Lung (tissue), 12 donors: Measurements from ENCODE around the gene AP2A2. TPM values are rescaled to one million over a fixed set of nuclear protein-coding genes. Genes with fewer than 3 reads are reported as not detected.

Experiments
- ATAC-seq: fragments of 200-7000 bp; cut with Tn5 transposase; one replicate; pipeline ENCODE4 v1.9.1; 2020; ENCODE audit warnings: moderate number of reproducible peaks; ENCODE audit not compliant: insufficient read depth, low FRiP score
- DNase-seq, 3 donors: peaks; one replicate each; pipeline ENCODE4 v3.0.0-alpha.2; 2013 to 2017
- H3K27ac ChIP-seq, 2 donors: one replicate each; pipeline ENCODE4 v1.5.1; 2013; ENCODE audit warnings: mild to moderate bottlenecking in 2 of 2, moderate library complexity in 2 of 2, control low read depth in 1 of 2, inconsistent platforms in 1 of 2, low read depth in 1 of 2, low read length in 1 of 2
- H3K27me3 ChIP-seq, 3 donors: one replicate each; pipeline ENCODE4 v1.5.1; 2013; ENCODE audit warnings: low read length in 2 of 3; ENCODE audit not compliant: control insufficient read depth in 3 of 3, insufficient read depth in 3 of 3
- H3K36me3 ChIP-seq, 4 donors: one replicate each; pipeline ENCODE4 v1.5.1; 2013; ENCODE audit warnings: low read length in 4 of 4, mild to moderate bottlenecking in 1 of 4, moderate library complexity in 1 of 4; ENCODE audit not compliant: control insufficient read depth in 4 of 4, insufficient read depth in 4 of 4
- H3K4me1 ChIP-seq, 5 donors: one replicate each; pipeline ENCODE4 v1.5.1; 2013; ENCODE audit warnings: low read length in 5 of 5, mild to moderate bottlenecking in 2 of 5, moderate library complexity in 1 of 5; ENCODE audit not compliant: control insufficient read depth in 5 of 5, insufficient read depth in 5 of 5
- H3K4me3 ChIP-seq: one replicate; pipeline ENCODE4 v1.5.1; 2013; ENCODE audit warnings: mild to moderate bottlenecking, control low read depth, moderate library complexity
- H3K9ac ChIP-seq, 2 donors: one replicate each; pipeline ENCODE4 v1.5.1; 2013; ENCODE audit warnings: low read length in 2 of 2, control low read depth in 1 of 2; ENCODE audit not compliant: insufficient read depth in 1 of 2
- H3K9me3 ChIP-seq, 4 donors: one replicate each; pipeline ENCODE4 v1.5.1; 2013; ENCODE audit warnings: low read length in 3 of 4, mild to moderate bottlenecking in 1 of 4, moderate library complexity in 1 of 4; ENCODE audit not compliant: control insufficient read depth in 4 of 4, insufficient read depth in 3 of 4
- WGBS, 2 donors: extraction: QIAGEN DNeasy Blood & Tissue Kit; methylation state at CpG; one replicate each; pipeline ENCODE4 v1.1.7; 2013; 5-methylcytosine and 5-hydroxymethylcytosine counted together
- polyA plus RNA-seq, 2 donors: library from polyadenylated mRNA; stranded (reverse); fragments of 200-250 nt; gene quantifications; one replicate each; pipeline ENCODE4 v1.2.1, GENCODE V29; 2013
- total RNA-seq, 2 donors: library from RNA; depleted of rRNA in 1 of 2; stranded (reverse); fragments of >200 nt in 1 of 2; gene quantifications; one replicate each; pipeline ENCODE4 v1.2.1, GENCODE V29; 2014 to 2021
- TF ChIP-seq, protein P1 (sequence below): IDR thresholded peaks from 2 replicates; pipeline ENCODE4 v1.5.1; 2012; ENCODE audit warnings: mild to moderate bottlenecking; ENCODE audit errors: control extremely low read depth, extremely low read depth
- donor health status: control.
- donor health status: control.
- donor health status: Bipolar disorder and iron deficiency.
- donor health status: healthy.
- donor health status: DM: yes; HTN: yes; CAD: no.

AP2A2 gene
- total and polyA plus RNA-seq, 4 donors = 33.8 to 93.2 (median 54.4) TPM

DNA sequence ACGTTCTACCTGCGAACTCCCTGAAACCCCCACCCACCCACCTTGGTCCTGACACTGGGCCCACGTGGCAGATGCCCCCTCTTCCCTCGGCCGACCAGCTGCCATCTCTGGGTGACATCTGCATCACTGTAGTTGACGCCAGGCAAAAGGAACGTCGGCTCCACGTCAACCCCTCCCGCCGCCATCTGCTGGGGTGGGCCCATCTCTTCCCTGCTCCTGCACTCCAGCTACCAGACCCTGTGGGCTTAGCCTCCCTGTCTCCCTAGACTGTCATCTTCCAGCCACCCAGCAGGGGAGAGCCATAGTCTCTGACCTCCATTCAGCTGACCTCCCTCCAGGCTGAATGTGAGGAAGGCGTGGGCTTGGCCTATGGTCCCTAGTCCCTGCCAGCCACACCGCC is 36.4 kb upstream of the AP2A2 start:
- Histone ChIP-seq H3K27ac (no peak overlapping the region), H3K27me3 (no peaks in the 10 kb centered on the region), H3K36me3 (peaks cover 0 to 29% (median 7%) of the 10 kb centered on the region in 4 donors), H3K9me3 (no peaks in the 10 kb centered on the region), H3K4me3 (no peak overlapping the region), H3K4me1 (peaks cover 0 to 12% (median 0%) of the 10 kb centered on the region in 5 donors), H3K9ac (no peak overlapping the region)
- WGBS, 2 donors = 93 to 98% methylated on average over 13 of the region's 13 CpGs
- TF ChIP-seq, protein P1, sequence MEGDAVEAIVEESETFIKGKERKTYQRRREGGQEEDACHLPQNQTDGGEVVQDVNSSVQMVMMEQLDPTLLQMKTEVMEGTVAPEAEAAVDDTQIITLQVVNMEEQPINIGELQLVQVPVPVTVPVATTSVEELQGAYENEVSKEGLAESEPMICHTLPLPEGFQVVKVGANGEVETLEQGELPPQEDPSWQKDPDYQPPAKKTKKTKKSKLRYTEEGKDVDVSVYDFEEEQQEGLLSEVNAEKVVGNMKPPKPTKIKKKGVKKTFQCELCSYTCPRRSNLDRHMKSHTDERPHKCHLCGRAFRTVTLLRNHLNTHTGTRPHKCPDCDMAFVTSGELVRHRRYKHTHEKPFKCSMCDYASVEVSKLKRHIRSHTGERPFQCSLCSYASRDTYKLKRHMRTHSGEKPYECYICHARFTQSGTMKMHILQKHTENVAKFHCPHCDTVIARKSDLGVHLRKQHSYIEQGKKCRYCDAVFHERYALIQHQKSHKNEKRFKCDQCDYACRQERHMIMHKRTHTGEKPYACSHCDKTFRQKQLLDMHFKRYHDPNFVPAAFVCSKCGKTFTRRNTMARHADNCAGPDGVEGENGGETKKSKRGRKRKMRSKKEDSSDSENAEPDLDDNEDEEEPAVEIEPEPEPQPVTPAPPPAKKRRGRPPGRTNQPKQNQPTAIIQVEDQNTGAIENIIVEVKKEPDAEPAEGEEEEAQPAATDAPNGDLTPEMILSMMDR = no peak
- DNase-seq = no peak
- ATAC-seq = no peak

DNA sequence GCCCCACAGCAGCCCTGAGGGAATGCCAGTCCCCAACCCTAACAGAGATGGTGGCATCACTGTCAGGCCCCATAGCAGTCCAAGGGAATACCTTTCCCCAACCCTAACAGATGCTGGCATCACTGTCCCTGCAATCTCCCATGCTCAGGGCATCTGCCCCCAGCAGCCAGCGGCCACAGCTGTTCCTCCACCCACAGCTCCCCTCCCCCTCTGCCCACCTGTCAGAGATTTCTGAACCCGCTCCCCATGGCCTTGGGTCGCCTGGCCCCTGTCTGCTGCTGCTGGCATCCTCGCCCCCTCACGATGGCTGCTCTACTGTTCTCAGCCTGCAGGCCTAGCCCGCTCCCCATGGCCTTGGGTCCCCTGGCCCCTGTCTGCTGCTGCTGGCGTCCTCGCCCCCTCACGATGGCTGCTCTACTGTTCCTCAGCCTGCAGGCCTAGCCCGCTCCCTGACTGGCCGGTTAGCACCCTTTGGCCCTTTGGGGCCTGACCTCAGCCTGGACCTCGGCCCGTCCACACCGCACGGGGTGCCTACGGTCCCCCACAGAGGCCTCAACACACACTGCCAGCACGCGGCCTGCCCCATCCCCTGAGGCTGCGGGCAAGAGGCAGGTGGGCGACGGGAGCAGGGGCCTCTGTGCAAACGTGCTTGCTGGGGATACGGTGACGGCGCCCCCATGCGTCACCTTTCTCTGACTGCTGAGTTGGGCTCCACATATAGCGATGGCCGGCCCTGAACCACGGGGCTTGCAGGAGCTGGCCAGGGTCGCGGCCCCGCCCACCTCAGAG is 35.8 kb upstream of the AP2A2 start:
- Histone ChIP-seq H3K36me3 (peaks cover 0 to 26% (median 7%) of the 10 kb centered on the region in 4 donors), H3K9me3 (no peaks in the 10 kb centered on the region), H3K27ac (no peak overlapping the region), H3K9ac (no peak overlapping the region), H3K4me1 (peaks cover 0 to 12% (median 0%) of the 10 kb centered on the region in 5 donors), H3K27me3 (no peaks in the 10 kb centered on the region), H3K4me3 (no peak overlapping the region)
- WGBS, 2 donors = 91 to 96% methylated on average over 32 of the region's 32 CpGs
- TF ChIP-seq, protein P1 = no peak
- no peak for ATAC-seq
- DNase-seq = no peak

DNA sequence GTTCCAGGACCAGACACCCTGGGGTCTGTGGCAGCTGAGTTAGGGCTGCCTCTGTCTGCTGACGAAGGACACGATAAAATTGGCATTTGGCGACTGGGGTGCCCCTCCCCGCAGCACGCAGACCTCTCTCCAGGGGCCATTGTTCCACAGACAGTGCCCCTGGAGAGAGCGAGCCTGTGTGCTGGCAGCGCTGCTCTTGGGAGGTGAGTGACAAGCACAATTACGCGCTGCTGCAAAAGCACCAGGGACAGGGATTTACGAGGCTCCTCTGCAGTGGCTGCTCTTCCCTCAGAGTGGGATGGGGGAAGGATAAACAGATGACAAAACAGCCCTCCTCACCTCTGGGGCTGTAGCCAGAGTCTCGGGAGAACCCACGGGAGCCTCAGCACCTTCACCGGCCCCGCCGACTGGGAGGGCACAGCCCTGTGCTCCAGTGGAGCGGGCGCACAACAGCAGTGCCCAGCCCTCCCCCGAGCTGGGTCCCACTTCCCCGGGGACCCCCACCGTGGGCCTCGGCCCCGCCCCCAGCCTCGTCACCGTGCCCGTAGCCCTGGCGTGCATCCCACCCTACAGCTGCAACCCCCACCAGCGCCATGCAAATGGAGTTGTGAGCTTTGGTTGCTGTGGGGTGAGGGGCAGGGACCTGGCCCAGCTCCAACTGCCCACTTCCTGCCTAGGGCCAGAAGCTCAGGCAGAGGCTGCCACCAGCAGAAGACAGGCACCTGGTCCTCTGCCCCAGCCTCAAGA is 34.7 kb upstream of the AP2A2 start:
- peaks cover 0 to 25% (median 7%) of the 10 kb centered on the region in 4 donors for H3K36me3 ChIP-seq
- H3K27ac ChIP-seq = no peak overlapping the region
- H3K27me3 ChIP-seq = no peaks in the 10 kb centered on the region
- ATAC-seq (no peak), DNase-seq (peak in 2 of 3 donors; percentile 20 to 28)
- 82 to 88% methylated on average over 26 to 27 of the region's 27 CpGs for WGBS, 2 donors
- no peaks in the 10 kb centered on the region for H3K9me3 ChIP-seq
- no peak overlapping the region for H3K9ac ChIP-seq
- no peak overlapping the region for H3K4me3 ChIP-seq
- TF ChIP-seq, protein P1 = no peak
- peaks cover 0 to 12% (median 0%) of the 10 kb centered on the region in 5 donors for H3K4me1 ChIP-seq
